Hypothalamus (tissue), 51 donors: ENCODE data around the gene RHBG.
"Not testable (repeated sequence)": the region's sequence is repeated elsewhere in the genome, so short reads cannot be mapped to it uniquely, and the experiment has no call there.

Experiments
- DNase-seq, 51 donors: peaks; one replicate each; lab custom pipeline; 2025; lab: John Stamatoyannopoulos, UW

The RHBG gene

GRCh38 chr1:156359249-156359648 lies 9.8 kb upstream of the RHBG start:
- DNase-seq, result no peak

- DNase-seq, result no peak
Measured at GRCh38 chr1:156359973-156360372, 9.0 kb upstream of the RHBG start.

GRCh38 chr1:156360534-156360933 lies 8.5 kb upstream of the RHBG start:
- no peak for DNase-seq

- DNase-seq, result no peak
Measured at GRCh38 chr1:156365754-156366153, 3.3 kb upstream of the RHBG start.

- no peak for DNase-seq
Measured at GRCh38 chr1:156366378-156367166, 2.4 kb upstream of the RHBG start.

GRCh38 chr1:156367383-156368156 lies 1.4 kb upstream of the RHBG start:
- DNase-seq, result no peak

- no peak for DNase-seq
Measured at GRCh38 chr1:156368157-156368658, 803 bp upstream of the RHBG start.

- not testable (repeated sequence) for DNase-seq
Measured at GRCh38 chr1:156369685-156370286, 775 bp downstream of the RHBG start.

- peak in 9 of 51 donors; percentile 2 to 43 (median 13) for DNase-seq
Measured at GRCh38 chr1:156371553-156372264, 2.7 kb downstream of the RHBG start.

- DNase-seq, result no peak
Measured at GRCh38 chr1:156372265-156372586, 3.2 kb downstream of the RHBG start.

GRCh38 chr1:156372876-156373275 lies 3.9 kb downstream of the RHBG start:
- no peak for DNase-seq

GRCh38 chr1:156373546-156373945 lies 4.5 kb downstream of the RHBG start:
- no peak for DNase-seq

- no peak for DNase-seq
Measured at GRCh38 chr1:156376146-156376545, 7.1 kb downstream of the RHBG start.

GRCh38 chr1:156376958-156377919 lies 8.2 kb downstream of the RHBG start:
- DNase-seq, result no peak

GRCh38 chr1:156378557-156378956 lies 9.5 kb downstream of the RHBG start:
- DNase-seq, result no peak

GRCh38 chr1:156379420-156380165 lies 10.6 kb downstream of the RHBG start:
- DNase-seq, result no peak

- DNase-seq, result no peak
Measured at GRCh38 chr1:156382561-156382960, 13.6 kb downstream of the RHBG start.

- DNase-seq, result peak in 43 of 51 donors; percentile 20 to 84 (median 60)
Measured at GRCh38 chr1:156383023-156383422, 14.0 kb downstream of the RHBG start.

- no peak for DNase-seq
Measured at GRCh38 chr1:156384007-156384406, 15.0 kb downstream of the RHBG start.
